Measurements from ENCODE around the gene KLHL21. TPM values are rescaled to one million over a fixed set of nuclear protein-coding genes. Genes with fewer than 3 reads are reported as not detected.
"Not testable (repeated sequence)": the region's sequence is repeated elsewhere in the genome, so short reads cannot be mapped to it uniquely, and the experiment has no call there.

Gene KLHL21
- total and polyA plus RNA-seq, 2 of the 4 experiments (the other 2 are of a cell fraction): 12.0 to 36.7 TPM

DNA sequence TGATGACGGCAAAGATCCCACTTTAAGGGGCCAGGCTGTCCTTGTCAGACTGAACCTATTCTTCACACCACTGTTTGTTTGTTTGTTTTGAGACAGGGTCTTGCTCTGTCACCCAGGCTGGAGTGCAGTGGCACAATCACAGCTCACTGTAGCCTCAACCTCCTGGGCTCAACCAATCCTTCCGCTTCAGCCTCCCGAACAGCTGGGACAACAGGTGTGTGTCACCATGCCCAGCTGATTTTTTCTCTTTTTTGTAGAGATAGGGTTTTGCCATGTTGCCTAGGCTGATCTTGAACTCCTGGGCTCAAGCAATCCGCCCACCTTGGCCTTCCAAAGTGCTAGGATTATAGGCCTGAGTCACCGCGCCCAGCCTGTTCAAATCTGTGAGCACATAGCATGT, 34.1 kb upstream of the KLHL21 start:
- POLR2A ChIA-PET (ENCODE audit: unreplicated experiment); H4K91ac ChIP-seq (ENCODE audit: insufficient read depth, low read depth, low read length); H3K14ac ChIP-seq (replicated peaks; ENCODE audit: low read depth, low read length); H2AK5ac ChIP-seq (ENCODE audit: low read depth, low read length); H2BK15ac ChIP-seq (ENCODE audit: low read depth, low read length); H4K8ac ChIP-seq (ENCODE audit: low read depth in 2 of 2, low read length in 2 of 2); H3K9me1 ChIP-seq (ENCODE audit: insufficient read depth, low read length); H3K79me1 ChIP-seq (ENCODE audit: low read depth in 1 of 2, low read length in 2 of 2); BruUV-seq (replicated peaks); DNase-seq; H3K27ac ChIP-seq (ENCODE audit: insufficient read depth, low read length); H3K4me2 ChIP-seq (ENCODE audit: low read depth, low read length); H3K23ac ChIP-seq (ENCODE audit: low read depth, low read length); H3K4me3 ChIP-seq (ENCODE audit: insufficient read depth, low read depth, low read length); H3K4ac ChIP-seq (ENCODE audit: low read depth, low read length); H3K56ac ChIP-seq (ENCODE audit: extremely low read depth, insufficient read depth, low read length); H3K18ac ChIP-seq (ENCODE audit: low read depth, low read length); H3K27me3 ChIP-seq (ENCODE audit: control insufficient read depth, insufficient read depth, low read length); dilution Hi-C loops (cut with HindIII; ENCODE audit: low sequenced_read_pairs, unreplicated experiment); H4K5ac ChIP-seq (ENCODE audit: low read depth, low read length); H3K4me1 ChIP-seq (ENCODE audit: control insufficient read depth, insufficient read depth, low read length); H2BK5ac ChIP-seq (ENCODE audit: low read depth, low read length, poor library complexity, severe bottlenecking); in situ Hi-C loops (cut with MboI; ENCODE audit: low sequenced_read_pairs); H2BK120ac ChIP-seq (ENCODE audit: low read depth, low read length); H2AFZ ChIP-seq (replicated peaks; ENCODE audit: low read length, poor library complexity); H3K9me3 ChIP-seq (ENCODE audit: control insufficient read depth, insufficient read depth, low read length); H3K9ac ChIP-seq (ENCODE audit: low read depth, low read length); H2BK20ac ChIP-seq (ENCODE audit: low read depth, low read length); ATAC-seq (ENCODE audit: low read depth); H2AK9ac ChIP-seq (replicated peaks; ENCODE audit: low read depth, low read length, poor library complexity): not testable (repeated sequence)
- CTCF ChIA-PET: interaction anchor here (0.8 kb wide), 1 partner anchor 10 kb away, joined by 4 read pairs; no protein-coding TSS in a partner anchor
- Histone ChIP-seq H3K36me3 (ENCODE audit: control insufficient read depth, insufficient read depth, low read length) (peaks cover 65% of the 10 kb centered on the region), H4K20me1 (ENCODE audit: insufficient read depth, low read length) (peaks cover 11% of the 10 kb centered on the region; the same call in 1 of the 2 replicates)
- 100% methylated on average over 3 of the region's 6 CpGs; no CpG with 5 or more reads in 1 of the 2 experiments for WGBS, 2 experiments (ENCODE audit: extremely low coverage in 2 of 2, insufficient read length in 1 of 2)
- intact Hi-C loops (cut with micrococcal nuclease): loop anchor here (5.0 kb wide), 1 partner anchor 1011 kb away; no protein-coding TSS in a partner anchor
